Tibial nerve (tissue), 4 donors: Measurements from ENCODE around the gene KLHL24. TPM values are rescaled to one million over a fixed set of nuclear protein-coding genes. Genes with fewer than 3 reads are reported as not detected.

ENCODE experiments used
- DNase-seq, 2 donors: peaks; one replicate each; pipeline ENCODE4 v3.0.0-alpha.2; 2019; ENCODE audit warnings: low spot score in 2 of 2
- H3K27ac ChIP-seq, 4 donors: fragments of 200-600 bp; sonication (generic) in 3 of 4; one replicate each; pipeline ENCODE4 v1.5.1; 2017 to 2019; ENCODE audit warnings: mild to moderate bottlenecking in 1 of 4
- H3K27me3 ChIP-seq, 2 donors: fragments of 200-600 bp; sonication (generic) in 1 of 2; one replicate each; pipeline versions ENCODE4 v1.5.1 to v1.6.0; 2017 to 2019
- H3K36me3 ChIP-seq, 3 donors: fragments of 200-600 bp; sonication (generic); one replicate each; pipeline ENCODE4 v1.5.1; 2018 to 2019
- H3K4me1 ChIP-seq, 4 donors: fragments of 200-600 bp; sonication (generic) in 3 of 4; one replicate each; pipeline ENCODE4 v1.5.1; 2017 to 2019
- H3K4me3 ChIP-seq, 4 donors: fragments of 200-600 bp; sonication (generic) in 3 of 4; one replicate each; pipeline ENCODE4 v1.5.1; 2017 to 2019; ENCODE audit warnings: mild to moderate bottlenecking in 1 of 4, moderate library complexity in 1 of 4
- H3K9me3 ChIP-seq, 4 donors: fragments of 200-600 bp; sonication (generic) in 3 of 4; one replicate each; pipeline ENCODE4 v1.5.1; 2017 to 2019
- EP300 ChIP-seq, 2 donors: sonication (generic); formaldehyde crosslinking; IDR thresholded peaks; one replicate each; pipeline ENCODE4 v1.6.1; 2017; ENCODE audit warnings: antibody characterized with exemption in 2 of 2, mild to moderate bottlenecking in 1 of 2
- POLR2A ChIP-seq, 2 donors: fragments of 450-650 bp; IDR thresholded peaks; one replicate each; pipeline ENCODE4 v1.6.1; 2017; ENCODE audit warnings: antibody characterized with exemption in 2 of 2, mild to moderate bottlenecking in 2 of 2, moderate library complexity in 2 of 2
- WGBS, 2 donors: methylation state at CpG; one replicate each; pipeline ENCODE4 v1.1.5; 2018; 5-methylcytosine and 5-hydroxymethylcytosine counted together
- total RNA-seq, 4 donors: library from RNA; depleted of rRNA; stranded (reverse); fragments of >200 nt; gene quantifications; one replicate each; pipeline ENCODE4 v1.1.0, GENCODE V29; 2016
- TF ChIP-seq, protein P1 (sequence below), 5 experiments: fragments of 200-600 bp in 3 of 5; fragments of 450-650 bp in 2 of 5; sonication (generic) in 3 of 5; IDR thresholded peaks; one replicate each; pipeline ENCODE4 v1.5.1; 2016 to 2019; ENCODE audit warnings: antibody characterized with exemption in 5 of 5, mild to moderate bottlenecking in 3 of 5, moderate library complexity in 2 of 5

Gene KLHL24
- total RNA-seq, 4 donors from 2014 or later, result 42.6 to 125 (median 92.5) TPM

DNA sequence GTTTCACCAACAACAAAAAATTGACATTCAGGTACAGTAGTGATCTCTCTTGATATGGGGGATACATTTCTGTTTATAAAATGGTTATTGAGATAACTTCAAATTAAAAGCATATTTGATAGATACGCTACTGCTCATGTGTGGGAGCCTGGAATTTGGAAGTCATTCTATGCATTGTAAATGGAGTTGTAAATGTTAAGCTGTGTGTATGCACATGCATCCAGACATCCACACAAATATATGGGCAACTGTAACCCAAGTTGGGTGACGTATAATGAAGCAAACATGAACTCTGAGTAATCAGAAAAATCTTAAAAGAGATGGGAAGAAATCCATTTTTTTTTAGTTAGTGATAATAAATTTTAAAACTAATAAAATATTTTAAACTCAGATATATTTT is 9.8 kb downstream of the KLHL24 start:
- Histone ChIP-seq H3K27ac (no peak overlapping the region), H3K4me1 (peaks cover 0 to 10% (median 0%) of the 10 kb centered on the region in 4 donors), H3K4me3 (no peak overlapping the region), H3K36me3 (peaks cover 0 to 22% (median 9%) of the 10 kb centered on the region in 3 donors), H3K27me3 (peaks cover 0 to 3% of the 10 kb centered on the region in 2 donors), H3K9me3 (peaks cover 0 to 5% (median 0%) of the 10 kb centered on the region in 4 donors)
- WGBS, 2 donors, result 80 to 91% methylated on average over 2 of the region's 2 CpGs
- no peak for DNase-seq
- TF ChIP-seq, protein P1, sequence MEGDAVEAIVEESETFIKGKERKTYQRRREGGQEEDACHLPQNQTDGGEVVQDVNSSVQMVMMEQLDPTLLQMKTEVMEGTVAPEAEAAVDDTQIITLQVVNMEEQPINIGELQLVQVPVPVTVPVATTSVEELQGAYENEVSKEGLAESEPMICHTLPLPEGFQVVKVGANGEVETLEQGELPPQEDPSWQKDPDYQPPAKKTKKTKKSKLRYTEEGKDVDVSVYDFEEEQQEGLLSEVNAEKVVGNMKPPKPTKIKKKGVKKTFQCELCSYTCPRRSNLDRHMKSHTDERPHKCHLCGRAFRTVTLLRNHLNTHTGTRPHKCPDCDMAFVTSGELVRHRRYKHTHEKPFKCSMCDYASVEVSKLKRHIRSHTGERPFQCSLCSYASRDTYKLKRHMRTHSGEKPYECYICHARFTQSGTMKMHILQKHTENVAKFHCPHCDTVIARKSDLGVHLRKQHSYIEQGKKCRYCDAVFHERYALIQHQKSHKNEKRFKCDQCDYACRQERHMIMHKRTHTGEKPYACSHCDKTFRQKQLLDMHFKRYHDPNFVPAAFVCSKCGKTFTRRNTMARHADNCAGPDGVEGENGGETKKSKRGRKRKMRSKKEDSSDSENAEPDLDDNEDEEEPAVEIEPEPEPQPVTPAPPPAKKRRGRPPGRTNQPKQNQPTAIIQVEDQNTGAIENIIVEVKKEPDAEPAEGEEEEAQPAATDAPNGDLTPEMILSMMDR (IDR thresholded peaks at IDR 0.05), result no peak
- TF ChIP-seq EP300 (IDR thresholded peaks at IDR 0.05), result no peak
- no peak for TF ChIP-seq POLR2A (IDR thresholded peaks at IDR 0.05)

DNA sequence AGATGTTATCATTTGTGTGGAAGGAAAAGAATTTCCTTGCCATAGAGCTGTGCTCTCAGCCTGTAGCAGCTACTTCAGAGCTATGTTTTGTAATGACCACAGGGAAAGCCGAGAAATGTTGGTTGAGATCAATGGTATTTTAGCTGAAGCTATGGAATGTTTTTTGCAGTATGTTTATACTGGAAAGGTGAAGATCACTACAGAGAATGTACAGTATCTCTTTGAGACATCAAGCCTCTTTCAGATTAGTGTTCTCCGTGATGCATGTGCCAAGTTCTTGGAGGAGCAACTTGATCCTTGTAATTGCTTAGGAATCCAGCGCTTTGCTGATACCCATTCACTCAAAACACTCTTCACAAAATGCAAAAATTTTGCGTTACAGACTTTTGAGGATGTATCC is 15.1 kb downstream of the KLHL24 start:
- no peak for DNase-seq
- Histone ChIP-seq H3K36me3 (peaks cover 0 to 73% (median 22%) of the 10 kb centered on the region in 3 donors), H3K27me3 (no peaks in the 10 kb centered on the region), H3K27ac (no peak overlapping the region), H3K4me3 (no peak overlapping the region), H3K4me1 (no peaks in the 10 kb centered on the region), H3K9me3 (peaks cover 0 to 55% (median 15%) of the 10 kb centered on the region in 4 donors)
- TF ChIP-seq, protein P1 (IDR thresholded peaks at IDR 0.05), result no peak
- TF ChIP-seq EP300 (IDR thresholded peaks at IDR 0.05), result no peak
- no peak for TF ChIP-seq POLR2A (IDR thresholded peaks at IDR 0.05)
- 96% methylated on average over 4 of the region's 4 CpGs for WGBS, 2 donors

DNA sequence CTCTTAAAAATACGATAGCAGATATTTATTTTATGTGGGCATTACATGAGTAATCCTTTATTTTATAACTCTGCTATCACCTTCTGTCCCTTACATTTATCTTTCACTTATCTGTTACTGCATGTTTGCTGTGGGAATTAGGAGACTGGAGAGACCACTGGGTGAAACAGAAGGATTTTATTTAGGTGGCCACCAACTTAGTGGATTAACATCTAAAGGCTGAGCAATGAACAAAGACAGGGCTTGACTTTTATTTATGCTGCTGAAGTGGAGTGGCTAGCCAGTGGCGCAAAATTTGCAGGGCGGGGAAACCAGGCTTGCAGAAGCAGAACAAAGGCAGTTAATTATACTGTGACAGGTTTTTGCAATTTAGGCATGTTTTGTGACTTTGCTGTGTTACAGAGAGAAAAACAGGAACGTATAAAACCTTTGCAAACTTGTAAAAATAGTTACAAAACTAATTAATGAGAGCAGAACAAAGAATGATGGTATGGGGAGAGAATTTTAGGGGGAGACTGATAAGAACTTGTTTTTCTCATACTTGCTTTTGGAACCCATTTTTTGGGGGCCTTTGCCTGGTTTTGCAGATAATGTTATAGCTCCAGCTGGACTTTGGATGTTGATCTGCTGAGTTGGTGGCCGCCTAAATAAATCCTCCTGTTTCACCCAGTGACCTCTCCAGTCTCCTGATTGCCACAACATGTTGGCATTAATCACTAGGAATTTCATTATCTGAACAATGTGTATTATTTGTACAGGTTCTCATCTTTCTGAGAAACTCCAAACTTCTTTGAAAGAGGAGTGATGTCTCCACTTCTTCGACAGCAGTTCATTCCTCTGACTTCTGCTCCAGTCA is 18.0 kb downstream of the KLHL24 start:
- no peak overlapping the region for H3K27ac ChIP-seq
- H3K27me3 ChIP-seq, result no peaks in the 10 kb centered on the region
- peaks cover 2 to 91% (median 22%) of the 10 kb centered on the region in 3 donors for H3K36me3 ChIP-seq
- H3K4me1 ChIP-seq, result no peaks in the 10 kb centered on the region
- WGBS, 2 donors, result 95 to 98% methylated on average over 6 of the region's 6 CpGs
- peaks cover 0 to 55% (median 15%) of the 10 kb centered on the region in 4 donors for H3K9me3 ChIP-seq
- TF ChIP-seq EP300 (IDR thresholded peaks at IDR 0.05) (no peak), POLR2A (IDR thresholded peaks at IDR 0.05) (no peak)
- DNase-seq, result no peak
- H3K4me3 ChIP-seq, result no peak overlapping the region

DNA sequence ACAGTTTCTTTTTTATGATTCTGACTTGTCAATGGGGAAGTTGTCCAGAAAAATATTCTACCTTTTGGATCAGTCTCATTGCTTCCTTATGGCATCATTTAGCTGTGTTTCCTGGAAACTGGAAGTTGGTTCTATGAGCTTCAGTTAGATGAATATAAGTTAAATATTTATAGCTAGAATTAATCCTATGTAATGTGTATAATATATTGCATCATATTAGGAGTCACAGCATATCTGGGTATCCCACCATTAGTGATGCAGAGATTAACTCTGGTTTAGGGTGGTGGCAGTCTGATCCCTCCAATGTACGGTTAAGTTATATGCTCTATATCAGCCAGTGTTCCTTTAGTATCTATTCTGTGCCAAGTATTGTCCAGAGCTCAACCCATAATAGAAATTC is 19.3 kb downstream of the KLHL24 start:
- H3K36me3 ChIP-seq, result peaks cover 2 to 93% (median 19%) of the 10 kb centered on the region in 3 donors
- H3K4me3 ChIP-seq, result no peak overlapping the region
- H3K9me3 ChIP-seq, result peaks cover 0 to 54% (median 17%) of the 10 kb centered on the region in 4 donors
- no peak for DNase-seq
- no peaks in the 10 kb centered on the region for H3K27me3 ChIP-seq
- 94 to 100% methylated on average over 1 of the region's 1 CpG for WGBS, 2 donors
- no peaks in the 10 kb centered on the region for H3K4me1 ChIP-seq
- TF ChIP-seq EP300 (IDR thresholded peaks at IDR 0.05) (no peak), POLR2A (IDR thresholded peaks at IDR 0.05) (no peak)
- TF ChIP-seq, protein P1 (IDR thresholded peaks at IDR 0.05), result no peak
- H3K27ac ChIP-seq, result no peak overlapping the region

DNA sequence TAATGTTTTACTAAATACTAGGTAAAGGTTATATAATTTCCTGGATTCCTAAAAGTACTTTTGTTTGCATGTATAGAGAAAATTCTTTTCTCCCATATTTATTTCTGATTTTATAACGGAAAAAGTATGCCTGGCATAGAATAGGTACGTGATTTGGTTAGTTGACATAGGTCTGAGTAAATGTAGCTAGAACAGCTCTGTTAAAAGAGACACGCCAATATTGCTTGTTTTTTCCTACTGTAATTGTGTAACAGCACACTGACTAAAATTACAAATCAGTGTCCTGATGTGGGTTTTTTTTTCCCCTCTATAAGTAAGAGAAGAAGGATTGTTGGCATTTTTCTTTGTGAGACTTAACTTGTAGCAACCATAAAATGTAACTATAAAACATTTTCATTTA is 26.7 kb downstream of the KLHL24 start:
- TF ChIP-seq EP300 (IDR thresholded peaks at IDR 0.05), result no peak
- Histone ChIP-seq H3K27ac (no peak overlapping the region), H3K4me1 (peaks cover 0 to 35% (median 8%) of the 10 kb centered on the region in 4 donors), H3K9me3 (peaks cover 0 to 5% (median 0%) of the 10 kb centered on the region in 4 donors), H3K36me3 (peaks cover 2 to 59% (median 9%) of the 10 kb centered on the region in 3 donors), H3K4me3 (no peak overlapping the region), H3K27me3 (no peaks in the 10 kb centered on the region)
- DNase-seq, result no peak
- WGBS, 2 donors, result 83 to 87% methylated on average over 3 of the region's 3 CpGs

DNA sequence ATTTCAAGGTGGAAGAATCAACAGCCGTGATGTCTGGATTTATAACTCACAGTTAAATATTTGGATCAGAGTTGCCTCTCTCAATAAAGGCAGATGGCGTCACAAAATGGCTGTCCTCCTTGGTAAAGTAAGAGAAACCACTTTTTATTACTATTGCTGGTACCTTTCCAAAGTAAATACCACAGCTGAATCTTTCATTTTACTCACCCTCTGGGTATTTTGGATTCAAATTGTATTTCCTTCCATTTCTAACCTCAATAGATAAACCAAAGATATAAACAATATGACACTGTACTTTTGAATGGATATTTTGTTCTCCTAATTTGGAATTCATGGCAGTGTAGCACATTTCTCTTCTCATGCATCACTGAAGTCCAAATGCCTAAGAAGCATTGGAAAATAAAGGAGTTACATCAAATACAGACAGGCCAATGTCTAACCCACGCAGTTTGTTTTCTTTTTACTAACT is 29.5 kb downstream of the KLHL24 start:
- Histone ChIP-seq H3K4me3 (no peak overlapping the region), H3K36me3 (peaks cover 0 to 53% (median 18%) of the 10 kb centered on the region in 3 donors), H3K27ac (peak overlapping the region in 1 of 4 donors; percentile 68), H3K9me3 (no peaks in the 10 kb centered on the region), H3K27me3 (no peaks in the 10 kb centered on the region), H3K4me1 (peaks cover 0 to 35% (median 8%) of the 10 kb centered on the region in 4 donors)
- no peak for TF ChIP-seq EP300 (IDR thresholded peaks at IDR 0.05)
- TF ChIP-seq POLR2A (IDR thresholded peaks at IDR 0.05), result no peak
- TF ChIP-seq, protein P1 (IDR thresholded peaks at IDR 0.05), result no peak
- 32 to 34% methylated on average over 3 of the region's 3 CpGs for WGBS, 2 donors
- DNase-seq, result no peak
